ENCODE results near the gene SOCS7. TPM values are rescaled to one million over a fixed set of nuclear protein-coding genes. Genes with fewer than 3 reads are reported as not detected.
A peak's percentile ranks its signal among the peaks of the same experiment; 100 is the strongest.

The SOCS7 gene
- total RNA-seq, 4 donors from 2014 or later = 3.0 to 20.1 (median 15.2) TPM

- intact Hi-C loops (cut with DNase I; ENCODE audit: low total_unique reads) (no loop called here), in situ Hi-C loops (cut with MboI; ENCODE audit: low pct_ligation_motif_present in 1 of 4, low pct_unique_long_range_greater_than_20kb in 1 of 4, low sequenced_read_pairs in 3 of 4) (no loop called here)
- H3K27ac ChIP-seq = peak overlapping the region; percentile 65 to 82 (median 78)
- H3K4me3 ChIP-seq = peak overlapping the region in 3 of 4 donors; percentile 16 to 28 (median 20)
- no peak for TF ChIP-seq POLR2AphosphoS5 (IDR thresholded peaks at IDR 0.05)
- TF ChIP-seq POLR2A (IDR thresholded peaks at IDR 0.05) = no peak
- no peak for TF ChIP-seq CTCF (IDR thresholded peaks at IDR 0.05)
- TF ChIP-seq EP300 (IDR thresholded peaks at IDR 0.05; ENCODE audit: low read depth) = no peak
- H3K9me3 ChIP-seq = no peaks in the 10 kb centered on the region
- peaks cover 8 to 45% (median 24%) of the 10 kb centered on the region in 4 donors for H3K4me1 ChIP-seq
- peaks cover 20% of the 10 kb centered on the region for H3K27me3 ChIP-seq
- no peak for DNase-seq
- H3K36me3 ChIP-seq = no peaks in the 10 kb centered on the region
- WGBS, 2 donors (ENCODE audit: low coverage in 1 of 2) = 3% methylated on average over 18 of the region's 44 CpGs; no CpG with 5 or more reads in 1 of the 2 donors
Measured at GRCh38 chr17:38453951-38454421, 102.3 kb downstream of the SOCS7 start.

DNA sequence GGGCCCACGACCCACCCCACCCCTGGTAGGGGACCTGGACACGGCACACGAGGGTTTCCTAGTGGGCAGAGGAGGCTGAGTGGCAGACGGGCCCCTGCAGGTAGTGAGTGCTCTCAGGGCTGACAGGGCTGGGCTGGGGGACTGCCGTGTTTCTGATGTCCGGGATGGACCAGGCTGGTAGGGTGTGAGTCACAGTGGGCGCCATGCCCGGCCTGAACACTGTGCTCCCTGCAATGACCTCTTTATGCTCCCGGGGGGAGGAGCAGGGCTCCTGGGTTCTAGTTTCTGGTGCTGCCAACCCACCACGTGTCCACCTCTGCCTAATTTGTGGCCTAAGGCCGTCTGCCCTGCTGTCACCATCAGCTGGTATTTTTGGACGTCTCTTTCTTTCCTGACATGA, 102.9 kb downstream of the SOCS7 start:
- H3K9me3 ChIP-seq = no peaks in the 10 kb centered on the region
- peak overlapping the region; percentile 65 to 82 (median 78) for H3K27ac ChIP-seq
- H3K4me1 ChIP-seq = peaks cover 8 to 45% (median 24%) of the 10 kb centered on the region in 4 donors
- peak overlapping the region in 2 of 4 donors; percentile 16 to 28 for H3K4me3 ChIP-seq
- in situ Hi-C loops (cut with MboI; ENCODE audit: low pct_ligation_motif_present in 1 of 4, low pct_unique_long_range_greater_than_20kb in 1 of 4, low sequenced_read_pairs in 3 of 4) = no loop called here
- DNase-seq = peak; percentile 55
- peaks cover 20% of the 10 kb centered on the region for H3K27me3 ChIP-seq
- intact Hi-C loops (cut with DNase I; ENCODE audit: low total_unique reads) = no loop called here
- 36% methylated on average over 12 of the region's 12 CpGs; no CpG with 5 or more reads in 1 of the 2 donors for WGBS, 2 donors (ENCODE audit: low coverage in 1 of 2)
- H3K36me3 ChIP-seq = no peaks in the 10 kb centered on the region
- no peak for TF ChIP-seq EP300 (IDR thresholded peaks at IDR 0.05; ENCODE audit: low read depth)
- TF ChIP-seq POLR2AphosphoS5 (IDR thresholded peaks at IDR 0.05) = peak in 2 of 3 donors; percentile 30 to 47

Other genes with a start within 250 kb of the SOCS7 start
- not detected for gene TBC1D3E, start 223.9 kb upstream of the SOCS7 start, total RNA-seq
- gene TBC1D3, start 159.3 kb upstream of the SOCS7 start, total RNA-seq = not detected
- gene MRPL45, start 54.7 kb upstream of the SOCS7 start, total RNA-seq = 10 to 100 TPM in 3 of 4 donors, 1 to 10 TPM in 1; 5.2 to 30.8 (median 18.9) TPM
- gene GPR179, start 7.9 kb upstream of the SOCS7 start, total RNA-seq = under 1 TPM in 2 of 4 donors, not detected in 2; under 0.01 to 0.16 TPM
- gene ARHGAP23, start 76.6 kb downstream of the SOCS7 start, total RNA-seq = 10 to 100 TPM in 3 of 4 donors, 1 to 10 TPM in 1; 4.5 to 21.7 (median 17.0) TPM

Data from transverse colon (tissue), 4 donors.